ENCODE data around the gene CFAP410.

The CFAP410 gene

DNA sequence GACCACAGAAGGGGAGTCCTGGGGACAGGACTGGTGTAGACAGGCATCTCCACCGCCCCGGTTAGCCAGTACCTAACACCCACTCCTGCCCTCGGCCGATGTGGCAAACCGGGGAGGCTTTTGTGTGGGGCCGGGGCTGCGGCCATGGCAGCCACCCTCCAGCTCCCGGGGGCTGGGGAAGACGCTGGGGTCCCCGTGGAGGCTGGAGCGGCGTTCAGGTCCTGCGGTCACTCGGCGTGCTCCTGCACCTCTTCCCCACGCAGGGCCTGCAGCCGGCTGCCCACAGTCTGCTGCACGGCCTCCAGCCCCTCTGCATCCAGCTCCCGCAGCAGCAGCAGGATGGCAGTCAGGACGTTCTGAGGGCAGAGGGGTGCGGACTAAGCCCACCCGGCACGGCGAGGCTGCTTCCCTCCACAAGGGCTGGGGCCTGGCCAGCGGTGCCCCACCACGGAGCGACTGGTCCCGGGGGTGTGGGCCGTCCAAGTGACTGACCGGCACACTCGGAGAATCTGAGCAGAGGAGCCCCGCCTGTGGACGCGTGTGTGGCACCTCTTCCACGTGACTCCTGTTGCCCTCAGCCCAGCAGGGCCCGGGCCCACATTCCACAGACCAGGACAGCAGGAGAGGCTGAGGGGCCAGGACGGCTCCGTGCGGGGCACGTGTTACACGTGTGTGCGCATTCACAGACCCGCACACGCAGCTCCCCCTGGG lies 9.1 kb downstream of the CFAP410 start:
- no peak for DNase-seq

- no peak for DNase-seq
These were observed 9.9 kb downstream of the CFAP410 start for GRCh38 chr21:44329086-44329889.

DNA sequence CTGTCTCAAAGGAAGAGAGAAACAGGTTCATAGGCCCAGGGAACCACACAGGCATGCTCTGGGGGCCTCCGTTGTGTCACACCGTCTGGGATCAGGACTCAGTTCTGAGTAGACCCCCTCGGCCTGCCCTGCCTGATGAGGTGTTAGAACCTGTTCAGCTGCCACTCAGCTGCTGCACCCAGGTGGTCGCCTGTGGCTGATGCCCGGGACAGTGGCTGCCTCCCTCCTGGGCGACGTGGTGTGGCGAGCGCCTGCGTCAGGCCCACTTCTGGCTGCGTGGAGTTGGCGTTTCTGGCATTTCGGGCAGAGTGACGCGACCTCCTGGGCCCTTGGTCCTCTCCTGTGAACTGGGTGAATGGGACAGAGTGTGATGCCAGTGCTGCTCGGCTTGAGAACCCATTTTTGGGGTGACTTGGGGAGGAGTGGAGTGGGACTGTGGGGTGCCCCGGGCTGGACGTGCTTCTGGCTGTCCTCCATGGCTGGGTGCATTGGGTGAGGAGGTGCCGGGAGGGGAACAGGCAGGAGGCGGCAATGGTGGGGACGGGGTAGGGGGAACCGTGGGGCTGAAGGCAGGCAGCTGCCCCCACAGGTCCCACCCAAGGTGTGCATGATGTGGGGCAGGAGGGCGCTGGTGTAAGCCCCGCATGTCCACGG lies 10.8 kb downstream of the CFAP410 start:
- no peak for DNase-seq

DNA sequence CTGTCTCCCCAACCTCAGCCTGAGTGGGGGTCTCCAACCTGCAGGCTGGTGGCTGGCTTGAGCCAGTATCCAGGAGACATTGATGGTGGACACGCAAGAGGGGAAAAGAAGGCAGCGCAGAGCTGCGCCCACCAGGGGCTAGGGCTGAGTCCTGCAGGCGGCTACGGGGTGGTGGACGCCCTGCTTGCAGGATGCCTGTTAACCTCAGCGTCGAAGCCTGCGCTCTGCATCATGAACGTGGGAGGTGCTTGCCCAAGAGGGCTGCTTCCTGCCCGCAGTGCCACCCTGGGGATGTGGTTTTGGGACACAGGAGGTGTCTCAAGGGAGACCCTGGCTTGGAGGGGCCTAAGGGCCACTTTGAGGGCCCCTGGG lies 11.6 kb downstream of the CFAP410 start:
- DNase-seq, result no peak

- no peak for DNase-seq
These were observed 12.2 kb downstream of the CFAP410 start for GRCh38 chr21:44326716-44327602.

DNA sequence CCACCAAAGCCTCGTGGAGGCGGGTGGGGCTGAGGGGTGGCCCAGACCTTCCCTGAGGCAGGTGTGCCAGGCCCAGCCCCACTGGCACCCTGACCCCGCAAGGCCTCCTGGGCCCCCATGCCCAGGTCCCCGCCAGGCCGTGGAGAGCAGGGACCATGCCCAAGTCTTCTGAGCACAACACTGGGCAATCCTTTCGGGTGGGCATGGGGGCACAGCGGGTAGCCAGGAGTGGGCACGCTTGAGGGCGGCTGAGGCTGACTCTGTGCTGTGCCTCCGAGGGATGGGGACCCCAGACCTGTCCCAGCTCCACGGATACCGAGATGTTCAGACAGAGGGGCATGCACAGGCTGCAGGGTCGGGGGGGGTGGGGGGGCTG lies 12.9 kb downstream of the CFAP410 start:
- no peak for DNase-seq

GRCh38 chr21:44325386-44326271 lies 13.6 kb downstream of the CFAP410 start:
- DNase-seq, result no peak

- no peak for DNase-seq
These were observed 14.4 kb downstream of the CFAP410 start for GRCh38 chr21:44324854-44325107.

DNA sequence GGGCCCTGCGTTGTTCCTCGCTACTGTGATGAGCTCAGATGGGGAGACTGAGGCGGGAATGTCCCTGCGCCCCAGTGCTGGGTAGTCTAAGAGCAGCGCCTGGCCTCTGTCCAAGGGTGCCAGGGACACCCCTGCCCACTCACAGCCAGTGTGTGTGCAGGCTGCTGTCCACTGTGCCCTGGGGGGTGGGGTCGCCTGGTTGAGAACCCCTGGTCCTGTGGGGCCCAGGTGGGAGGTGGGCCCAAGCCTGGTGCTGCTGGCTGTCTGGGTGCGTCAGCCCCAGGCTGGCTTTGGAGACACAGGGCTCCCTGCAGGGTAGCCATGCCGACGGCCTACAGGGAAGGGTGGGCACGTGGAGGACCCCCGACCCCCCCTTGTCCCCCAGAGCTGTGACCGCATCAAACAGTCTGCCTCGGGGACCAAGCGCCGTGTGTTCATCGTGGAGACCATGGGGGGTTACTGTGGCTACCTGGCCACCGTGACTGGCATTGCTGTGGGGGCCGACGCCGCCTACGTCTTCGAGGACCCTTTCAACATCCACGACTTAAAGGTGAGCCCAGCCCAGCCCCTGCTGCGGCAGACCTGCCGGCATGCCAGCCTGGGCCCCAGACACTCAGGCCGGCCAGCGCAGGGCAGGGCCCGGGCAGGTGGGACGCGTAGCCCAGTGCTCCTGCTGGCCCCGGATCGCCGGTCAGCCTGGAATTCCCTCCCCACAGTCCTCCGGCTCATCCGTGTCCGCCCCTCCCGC lies 14.9 kb downstream of the CFAP410 start:
- DNase-seq, result no peak

- no peak for DNase-seq
These were observed 15.6 kb downstream of the CFAP410 start for GRCh38 chr21:44323591-44323990.

GRCh38 chr21:44322621-44323325 lies 16.4 kb downstream of the CFAP410 start:
- no peak for DNase-seq

DNA sequence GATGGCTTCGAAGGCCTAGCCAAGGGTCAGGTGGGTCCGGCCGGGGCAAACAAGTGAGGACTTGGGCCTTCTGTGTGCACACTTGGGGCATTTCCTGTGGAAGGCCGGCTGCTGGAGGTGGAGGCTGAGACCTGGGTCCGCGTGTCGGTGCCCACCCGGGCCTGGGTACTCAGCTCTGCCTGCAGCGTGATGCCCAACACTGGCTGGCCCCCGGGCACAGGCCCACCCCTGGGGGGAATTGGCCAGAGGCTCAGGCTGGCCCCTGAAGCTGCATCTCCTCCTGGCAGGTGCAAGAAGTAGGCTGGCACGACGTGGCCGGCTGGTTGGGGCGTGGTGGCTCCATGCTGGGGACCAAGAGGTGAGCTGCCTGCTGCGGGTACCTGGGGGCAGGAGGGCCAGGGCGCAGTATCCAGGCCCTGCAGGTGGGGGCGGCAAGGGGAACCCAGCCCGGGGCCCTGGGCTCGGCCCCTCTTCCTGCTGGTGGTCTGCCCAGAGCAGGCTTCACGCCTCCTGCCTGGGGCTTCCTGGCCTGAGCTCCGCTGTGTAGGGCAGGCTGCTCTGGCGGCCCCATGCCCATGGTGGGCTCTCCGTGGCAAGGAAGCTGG lies 17.2 kb downstream of the CFAP410 start:
- DNase-seq, result no peak

DNA sequence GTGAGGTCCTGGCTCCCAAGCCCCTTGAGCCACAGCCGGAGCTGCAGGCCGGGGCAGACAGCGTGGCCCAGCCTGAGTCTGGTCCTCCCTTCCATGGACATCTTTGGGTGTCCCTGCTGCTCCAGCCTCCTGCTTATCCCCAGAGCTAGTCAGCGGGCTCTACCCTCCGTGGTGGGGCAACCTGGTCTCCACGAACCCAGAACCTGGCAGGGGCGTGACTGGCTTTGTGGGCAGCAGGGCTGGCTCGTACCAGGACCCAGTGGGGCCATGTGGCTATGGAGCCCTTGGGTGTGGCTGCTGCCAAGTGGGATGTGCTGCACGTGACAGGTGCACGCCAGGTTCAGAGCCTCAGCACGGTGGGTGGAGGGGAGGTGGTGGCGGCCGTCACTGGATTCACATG lies 18.3 kb downstream of the CFAP410 start:
- no peak for DNase-seq

DNA sequence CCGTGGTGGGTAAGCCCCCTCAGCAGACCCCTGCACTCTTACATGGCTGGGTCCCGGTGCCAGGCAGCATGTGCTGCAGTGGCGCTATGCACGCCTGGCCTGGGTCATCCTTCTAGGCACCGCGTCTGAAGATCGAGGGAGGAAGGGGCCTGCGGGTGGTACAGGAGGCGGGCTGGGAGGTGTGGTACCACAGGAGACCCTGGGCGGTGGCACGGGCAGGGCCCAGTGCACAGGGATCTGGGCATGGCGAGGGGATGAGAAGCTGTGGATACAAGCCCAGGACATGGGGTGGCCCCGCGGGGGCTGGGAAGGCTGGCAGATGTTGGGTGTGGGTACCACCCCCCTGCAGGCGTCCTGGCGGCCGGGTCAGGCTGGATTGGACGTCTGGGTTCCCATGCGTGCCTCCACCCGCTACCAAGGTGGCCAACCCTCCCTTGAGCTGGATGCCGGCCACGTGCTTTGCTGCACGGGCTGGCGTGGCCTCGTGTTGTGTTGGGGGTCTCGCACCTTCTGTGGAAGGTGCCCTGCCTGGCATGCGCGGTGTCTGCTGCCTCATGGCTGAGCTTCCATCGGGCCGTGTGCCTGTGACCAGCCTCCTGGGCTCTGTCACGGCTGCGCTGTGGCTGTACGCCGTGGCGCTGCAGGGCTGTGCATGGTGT lies 19.7 kb downstream of the CFAP410 start:
- DNase-seq, result no peak

GRCh38 chr21:44318489-44319285 lies 20.5 kb downstream of the CFAP410 start:
- DNase-seq, result no peak

GRCh38 chr21:44317871-44318270 lies 21.3 kb downstream of the CFAP410 start:
- DNase-seq, result no peak

GRCh38 chr21:44317241-44317782 lies 21.9 kb downstream of the CFAP410 start:
- DNase-seq, result no peak

DNA sequence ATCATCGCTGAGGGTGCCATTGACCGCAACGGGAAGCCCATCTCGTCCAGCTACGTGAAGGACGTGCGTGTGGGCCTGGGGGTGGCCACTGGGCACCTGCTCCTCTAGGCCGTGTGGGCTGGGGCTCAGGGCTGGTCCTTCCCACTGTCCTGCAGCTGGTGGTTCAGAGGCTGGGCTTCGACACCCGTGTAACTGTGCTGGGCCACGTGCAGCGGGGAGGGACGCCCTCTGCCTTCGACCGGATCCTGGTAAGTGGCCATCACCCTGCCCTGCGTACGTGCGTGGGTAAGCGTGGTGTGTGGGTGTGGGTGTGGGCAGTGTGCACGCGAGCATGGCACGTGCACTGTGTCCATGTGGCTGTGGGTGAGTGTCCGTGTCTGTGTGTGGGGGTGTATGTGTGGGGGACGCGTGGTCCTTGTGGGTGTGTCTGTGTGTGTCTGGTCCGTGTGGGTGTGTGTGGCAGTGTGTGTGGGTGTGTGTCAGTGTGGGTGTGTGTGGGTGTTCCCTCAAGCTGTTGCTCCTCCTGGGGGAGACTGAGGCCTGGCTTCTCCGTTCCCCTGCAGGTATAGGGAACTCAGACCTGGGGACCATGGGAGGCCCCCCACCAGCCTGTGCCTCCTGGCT lies 22.8 kb downstream of the CFAP410 start:
- no peak for DNase-seq
